Neuron (in vitro differentiated cells): Measurements from ENCODE around the gene PIP.
"Not testable (repeated sequence)": the region's sequence is repeated elsewhere in the genome, so short reads cannot be mapped to it uniquely, and the experiment has no call there.

Experiments used
- H2AFZ ChIP-seq: one replicate; pipeline ENCODE4 v1.6.1; 2013; ENCODE audit warnings: low read depth, mild to moderate bottlenecking, inconsistent platforms, low read length, moderate library complexity
- H3K27me3 ChIP-seq: one replicate; pipeline ENCODE4 v1.6.1; 2013; ENCODE audit warnings: low read length; ENCODE audit not compliant: insufficient read depth
- H3K36me3 ChIP-seq: one replicate; pipeline ENCODE4 v1.6.1; 2013; ENCODE audit warnings: low read length; ENCODE audit not compliant: insufficient read depth
- H3K4me1 ChIP-seq: one replicate; pipeline ENCODE4 v1.6.1; 2013; ENCODE audit warnings: low read length; ENCODE audit not compliant: insufficient read depth
- H3K4me3 ChIP-seq: 2 replicates; pipeline ENCODE4 v1.5.1; 2013; ENCODE audit warnings: mild to moderate bottlenecking, low read length, moderate library complexity
- H3K9me3 ChIP-seq: one replicate; pipeline ENCODE4 v1.6.1; 2013; ENCODE audit warnings: low read length

Gene PIP

DNA sequence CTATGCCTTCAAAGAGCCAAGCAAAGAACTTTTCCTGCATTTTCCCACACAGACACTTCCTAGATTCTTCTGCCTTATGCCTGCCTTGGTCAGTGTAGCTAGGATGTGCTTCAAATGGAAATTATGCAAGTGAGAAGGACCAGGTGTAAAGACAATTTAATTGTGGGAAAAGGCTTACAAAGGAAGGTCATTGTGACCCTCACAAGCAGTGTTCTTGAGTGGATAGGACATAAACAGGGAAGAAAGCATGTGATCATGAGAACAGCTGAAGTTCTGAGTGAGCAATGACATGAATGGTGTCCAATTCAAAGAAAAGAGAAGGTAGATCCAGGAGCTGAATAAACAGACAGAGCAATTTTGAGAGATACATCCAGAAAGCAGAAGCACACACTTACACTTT, 1.3 kb upstream of the PIP start:
- H2AFZ ChIP-seq, result no peak overlapping the region
- H3K27me3 ChIP-seq, result no peaks in the 10 kb centered on the region
- no peaks in the 10 kb centered on the region for H3K36me3 ChIP-seq
- no peaks in the 10 kb centered on the region for H3K9me3 ChIP-seq
- no peak overlapping the region for H3K4me3 ChIP-seq
- no peaks in the 10 kb centered on the region for H3K4me1 ChIP-seq

DNA sequence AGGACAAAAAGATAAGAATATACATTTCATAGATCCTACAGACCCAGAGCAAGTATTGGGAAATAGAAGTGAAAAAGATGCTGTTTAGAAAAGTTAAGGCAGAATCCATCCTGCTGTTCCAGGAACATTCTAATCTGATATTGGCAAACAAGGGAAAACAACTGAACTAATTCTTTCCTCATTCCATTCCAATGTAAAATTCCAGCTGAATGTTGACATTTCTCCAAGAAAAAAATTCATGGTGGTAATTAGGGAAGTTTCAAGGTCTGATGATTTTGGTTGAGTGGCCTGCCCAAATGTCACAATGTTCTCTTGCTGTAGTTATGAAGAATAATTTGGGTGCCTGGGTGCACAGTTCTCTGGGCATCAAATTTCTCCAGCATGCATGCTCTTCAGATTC, 15.2 kb downstream of the PIP start:
- no peaks in the 10 kb centered on the region for H3K27me3 ChIP-seq
- no peaks in the 10 kb centered on the region for H3K36me3 ChIP-seq
- H3K9me3 ChIP-seq, result no peaks in the 10 kb centered on the region
- no peaks in the 10 kb centered on the region for H3K4me1 ChIP-seq
- no peak overlapping the region for H3K4me3 ChIP-seq
- no peak overlapping the region for H2AFZ ChIP-seq

DNA sequence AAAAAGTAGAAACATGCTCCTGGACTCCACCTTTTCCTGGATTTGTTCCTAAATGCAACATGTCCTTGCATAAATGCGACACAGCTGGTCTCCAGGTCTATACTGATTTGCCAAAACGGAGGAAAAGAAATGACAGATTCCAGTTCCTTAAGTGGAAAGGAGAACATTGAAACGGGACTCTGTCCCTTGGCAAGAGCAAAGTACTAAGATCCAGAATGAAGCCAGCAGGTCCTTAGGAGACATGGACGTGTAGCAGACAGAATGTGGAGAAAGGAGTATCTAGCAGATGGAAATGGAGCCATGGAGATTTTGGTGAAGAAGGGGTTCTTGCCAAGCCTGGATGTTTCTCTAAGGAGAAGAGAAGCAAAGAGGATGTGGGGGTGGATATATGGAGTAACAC, 16.2 kb downstream of the PIP start:
- no peaks in the 10 kb centered on the region for H3K27me3 ChIP-seq
- H3K36me3 ChIP-seq, result no peaks in the 10 kb centered on the region
- H3K4me3 ChIP-seq, result no peak overlapping the region
- no peak overlapping the region for H2AFZ ChIP-seq
- no peaks in the 10 kb centered on the region for H3K9me3 ChIP-seq
- H3K4me1 ChIP-seq, result no peaks in the 10 kb centered on the region

DNA sequence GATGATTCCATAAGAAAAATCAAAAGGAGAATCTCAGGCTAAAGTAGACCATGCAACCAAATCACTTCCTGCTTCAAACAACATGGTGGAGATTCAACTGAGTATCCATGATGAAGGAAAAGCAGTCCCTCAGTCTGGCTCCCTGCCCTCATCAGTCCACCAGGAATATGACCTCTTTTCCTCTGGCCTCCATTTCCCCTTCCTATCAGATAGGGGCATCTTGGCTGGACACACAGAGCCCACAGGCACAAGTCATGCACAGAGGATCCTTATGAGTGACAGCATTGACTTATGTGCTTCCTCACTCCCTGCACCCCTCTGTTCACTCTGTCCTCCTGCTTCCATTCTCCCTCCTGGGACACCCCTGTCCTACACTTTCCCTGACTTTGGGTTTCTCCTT, 16.8 kb downstream of the PIP start:
- H3K36me3 ChIP-seq, result no peaks in the 10 kb centered on the region
- H3K4me1 ChIP-seq, result no peaks in the 10 kb centered on the region
- H3K4me3 ChIP-seq, result no peak overlapping the region
- no peaks in the 10 kb centered on the region for H3K27me3 ChIP-seq
- H2AFZ ChIP-seq, result no peak overlapping the region
- no peaks in the 10 kb centered on the region for H3K9me3 ChIP-seq

DNA sequence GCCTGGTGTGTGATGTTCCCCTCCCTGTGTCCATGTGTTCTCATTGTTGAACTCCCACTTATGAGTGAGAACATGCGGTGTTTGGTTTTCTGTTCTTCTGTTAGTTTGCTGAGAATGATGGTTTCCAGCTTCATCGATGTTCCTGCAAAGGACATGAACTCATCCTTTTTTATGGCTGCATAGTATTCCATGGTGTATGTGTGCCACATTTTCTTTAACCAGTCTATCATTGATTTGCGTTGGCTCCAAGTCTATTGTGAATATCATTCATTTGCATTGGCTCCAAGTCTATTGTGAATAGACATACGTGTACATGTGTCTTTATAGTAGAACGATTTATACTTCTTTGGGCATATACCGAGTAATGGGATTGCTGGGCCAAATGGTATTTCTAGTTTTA, 18.8 kb downstream of the PIP start:
- H3K9me3 ChIP-seq, H3K36me3 ChIP-seq, H3K27me3 ChIP-seq, H3K4me3 ChIP-seq, H2AFZ ChIP-seq, H3K4me1 ChIP-seq: not testable (repeated sequence)

DNA sequence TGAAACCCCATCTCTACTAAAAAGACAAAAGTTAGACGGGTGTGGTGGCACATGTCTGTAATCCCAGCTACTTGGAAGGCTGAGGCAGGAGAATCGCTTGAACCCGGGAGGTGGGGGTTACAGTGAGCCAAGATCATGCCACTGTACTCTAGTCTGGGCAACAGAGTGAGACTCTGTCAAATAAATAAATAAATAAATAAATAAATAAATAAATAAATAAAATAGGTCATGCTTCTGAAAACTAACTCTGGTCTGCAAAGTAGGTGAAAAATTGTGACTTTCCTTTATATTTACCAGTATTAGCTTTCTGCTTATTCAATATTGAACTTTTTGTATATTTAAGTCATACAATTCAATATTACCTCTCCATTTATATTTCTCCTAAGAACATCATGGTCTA, 26.7 kb downstream of the PIP start:
- not testable (repeated sequence) for H3K4me3 ChIP-seq, H3K27me3 ChIP-seq

DNA sequence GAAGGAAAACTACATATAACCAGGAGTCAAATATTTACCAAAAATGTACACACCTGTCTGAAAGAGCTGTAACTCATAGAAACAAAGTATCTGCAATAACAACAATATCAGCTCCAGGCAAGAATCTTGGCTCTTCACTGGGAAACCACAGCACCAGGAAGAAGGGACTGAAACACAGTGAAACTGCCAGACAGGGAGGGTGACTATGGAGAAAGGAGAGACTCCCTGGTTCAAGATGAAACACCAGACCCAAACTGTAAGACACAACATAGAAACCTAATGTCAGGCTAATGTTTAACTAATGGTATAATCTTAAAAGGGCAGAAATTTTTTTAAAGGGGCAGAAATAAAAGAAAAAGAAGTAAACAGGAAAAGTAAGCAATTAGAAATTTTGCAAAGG, 39.8 kb downstream of the PIP start:
- Histone ChIP-seq H3K9me3 (no peaks in the 10 kb centered on the region), H3K4me3 (no peak overlapping the region), H2AFZ (no peak overlapping the region), H3K36me3 (no peaks in the 10 kb centered on the region), H3K27me3 (no peaks in the 10 kb centered on the region), H3K4me1 (no peaks in the 10 kb centered on the region)

More for the DNA sequence above, 26.7 kb downstream of the PIP start:
- H3K36me3 ChIP-seq, H2AFZ ChIP-seq, H3K9me3 ChIP-seq, H3K4me1 ChIP-seq: not testable (repeated sequence)

DNA sequence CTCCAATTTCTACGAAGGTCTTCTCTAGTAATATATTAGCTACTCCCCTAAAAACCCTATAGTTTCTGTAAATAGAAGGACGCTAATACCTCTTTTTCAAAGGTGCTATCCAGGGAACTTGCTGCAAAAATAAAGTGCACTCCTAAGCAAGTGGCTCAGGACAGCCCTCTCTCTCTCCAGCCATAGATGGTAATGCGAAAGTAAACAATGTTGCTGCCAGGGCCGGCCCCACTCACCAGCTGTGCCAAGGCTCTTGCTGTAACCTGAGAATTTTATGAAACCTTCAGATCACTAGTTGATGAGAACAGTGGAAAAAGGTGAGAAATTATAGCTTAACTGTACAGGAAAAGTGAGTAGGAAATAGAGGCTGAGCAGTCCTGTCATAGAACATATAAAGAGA, 40.5 kb downstream of the PIP start:
- no peaks in the 10 kb centered on the region for H3K36me3 ChIP-seq
- no peaks in the 10 kb centered on the region for H3K9me3 ChIP-seq
- no peak overlapping the region for H3K4me3 ChIP-seq
- H2AFZ ChIP-seq, result no peak overlapping the region
- no peaks in the 10 kb centered on the region for H3K27me3 ChIP-seq
- H3K4me1 ChIP-seq, result no peaks in the 10 kb centered on the region

GRCh38 chr7:143176128-143176527, 44.3 kb downstream of the PIP start:
- no peaks in the 10 kb centered on the region for H3K9me3 ChIP-seq

DNA sequence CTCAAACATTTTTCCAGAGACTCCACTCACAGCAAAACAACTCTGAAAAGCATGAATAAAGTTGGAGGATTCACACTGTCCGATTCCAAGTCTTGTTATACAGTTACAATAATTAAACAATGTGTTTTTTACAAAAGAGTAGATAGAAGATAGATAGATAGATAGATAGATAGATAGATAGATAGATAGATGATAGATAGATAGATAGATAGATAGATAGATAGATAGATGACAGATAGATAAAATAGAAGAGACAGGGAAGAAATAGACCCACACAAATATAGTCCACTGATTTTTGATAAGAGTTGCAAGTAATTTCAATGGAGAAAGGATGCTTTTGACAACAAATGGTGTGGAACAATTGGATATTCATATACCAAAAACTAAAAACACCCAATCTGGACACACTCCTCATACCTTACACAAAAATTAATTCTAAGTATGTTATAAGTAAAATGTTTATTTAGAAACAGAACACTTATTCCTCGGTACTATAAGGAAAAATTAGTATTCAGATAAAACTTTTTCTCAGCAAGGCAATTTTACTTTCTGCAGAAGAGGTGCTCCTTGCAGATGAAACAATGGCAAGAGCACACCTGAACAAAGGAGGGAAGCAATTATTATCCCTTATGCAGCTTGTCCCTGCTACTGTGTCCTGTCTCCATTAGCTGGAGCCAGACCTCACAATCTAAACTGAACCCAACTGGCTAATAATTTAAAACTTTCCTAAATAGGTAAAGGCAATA, 45.7 kb downstream of the PIP start:
- no peaks in the 10 kb centered on the region for H3K9me3 ChIP-seq
- H3K4me1 ChIP-seq, result no peaks in the 10 kb centered on the region
- no peak overlapping the region for H3K4me3 ChIP-seq
- H3K27me3 ChIP-seq, result no peaks in the 10 kb centered on the region
- no peaks in the 10 kb centered on the region for H3K36me3 ChIP-seq
- H2AFZ ChIP-seq, result no peak overlapping the region

More at GRCh38 chr7:143176128-143176527, 44.3 kb downstream of the PIP start:
- Histone ChIP-seq H3K4me3 (no peak overlapping the region), H3K36me3 (no peaks in the 10 kb centered on the region), H2AFZ (no peak overlapping the region), H3K27me3 (no peaks in the 10 kb centered on the region), H3K4me1 (no peaks in the 10 kb centered on the region)

DNA sequence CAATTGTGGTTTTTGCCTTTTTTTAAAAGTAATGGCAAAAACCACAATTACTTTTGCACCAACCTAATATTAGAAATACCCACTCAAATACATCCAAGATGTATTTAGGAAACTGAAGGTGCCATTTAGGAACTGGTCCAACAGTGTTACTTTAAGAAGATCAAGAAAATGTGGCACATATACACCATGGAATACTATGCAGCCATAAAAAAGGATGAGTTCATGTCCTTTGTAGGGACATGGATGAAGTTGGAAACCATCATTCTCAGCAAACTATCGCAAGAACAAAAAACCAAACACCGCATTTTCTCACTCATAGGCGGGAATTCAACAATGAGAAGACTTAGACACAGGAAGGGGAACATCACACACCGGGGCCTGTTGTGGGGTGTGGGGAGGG, 48.9 kb downstream of the PIP start:
- not testable (repeated sequence) for H3K27me3 ChIP-seq, H2AFZ ChIP-seq, H3K4me3 ChIP-seq, H3K9me3 ChIP-seq, H3K36me3 ChIP-seq, H3K4me1 ChIP-seq

DNA sequence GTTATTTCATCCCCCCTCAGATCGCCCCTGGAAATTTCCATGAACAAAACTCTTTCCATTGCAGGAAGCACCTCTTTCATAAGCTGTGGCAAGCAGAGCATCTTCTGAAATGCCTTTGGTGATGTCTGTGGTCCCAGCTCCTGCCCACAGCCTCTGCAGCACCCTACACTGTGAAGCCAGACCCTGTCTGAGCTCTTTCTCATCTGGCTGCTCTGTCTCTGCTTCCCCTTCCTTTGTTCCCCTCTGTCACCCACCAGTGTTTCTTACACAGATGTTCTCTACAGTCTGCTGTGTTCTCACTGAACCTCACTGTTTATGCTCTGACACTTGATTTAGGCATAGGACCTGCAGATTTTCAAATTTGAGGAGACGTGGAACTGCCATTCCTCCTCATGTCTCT, 49.5 kb downstream of the PIP start:
- Histone ChIP-seq H3K27me3 (no peaks in the 10 kb centered on the region), H3K36me3 (no peaks in the 10 kb centered on the region), H2AFZ (no peak overlapping the region), H3K4me1 (no peaks in the 10 kb centered on the region), H3K9me3 (no peaks in the 10 kb centered on the region), H3K4me3 (no peak overlapping the region)

- Histone ChIP-seq H3K36me3 (no peaks in the 10 kb centered on the region), H3K4me3 (no peak within 1 kb of the TSS), H3K4me1 (no peaks in the 10 kb centered on the region), H2AFZ (no peak within 1 kb of the TSS), H3K27me3 (no peaks in the 10 kb centered on the region), H3K9me3 (no peaks in the 10 kb centered on the region)
Measured at GRCh38 chr7:143183024-143183423, 51.1 kb downstream of the PIP start, which contains the start of gene TAS2R39. Gene TAS2R39, plus strand, starts transcription at chr7:143183419. Its CDS starts 0 bp downstream, at chr7:143183419.

GRCh38 chr7:143185551-143185950, 53.7 kb downstream of the PIP start:
- no peak overlapping the region for H3K4me3 ChIP-seq
- no peaks in the 10 kb centered on the region for H3K27me3 ChIP-seq
- H2AFZ ChIP-seq, result no peak overlapping the region
- H3K9me3 ChIP-seq, result no peaks in the 10 kb centered on the region
- no peaks in the 10 kb centered on the region for H3K36me3 ChIP-seq
- no peaks in the 10 kb centered on the region for H3K4me1 ChIP-seq
